Tibial nerve (tissue), 4 donors: ENCODE measurements around the gene IL31RA.
"Not testable (repeated sequence)": the region's sequence is repeated elsewhere in the genome, so short reads cannot be mapped to it uniquely, and the experiment has no call there.

Experiments
- CTCF ChIP-seq, 5 experiments: fragments of 200-600 bp in 3 of 5; fragments of 450-650 bp in 2 of 5; sonication (generic) in 3 of 5; IDR thresholded peaks; one replicate each; pipeline ENCODE4 v1.5.1; 2016 to 2019; ENCODE audit warnings: antibody characterized with exemption in 5 of 5, mild to moderate bottlenecking in 3 of 5, moderate library complexity in 2 of 5
- EP300 ChIP-seq, 2 donors: sonication (generic); formaldehyde crosslinking; IDR thresholded peaks; one replicate each; pipeline ENCODE4 v1.6.1; 2017; ENCODE audit warnings: antibody characterized with exemption in 2 of 2, mild to moderate bottlenecking in 1 of 2

DNA sequence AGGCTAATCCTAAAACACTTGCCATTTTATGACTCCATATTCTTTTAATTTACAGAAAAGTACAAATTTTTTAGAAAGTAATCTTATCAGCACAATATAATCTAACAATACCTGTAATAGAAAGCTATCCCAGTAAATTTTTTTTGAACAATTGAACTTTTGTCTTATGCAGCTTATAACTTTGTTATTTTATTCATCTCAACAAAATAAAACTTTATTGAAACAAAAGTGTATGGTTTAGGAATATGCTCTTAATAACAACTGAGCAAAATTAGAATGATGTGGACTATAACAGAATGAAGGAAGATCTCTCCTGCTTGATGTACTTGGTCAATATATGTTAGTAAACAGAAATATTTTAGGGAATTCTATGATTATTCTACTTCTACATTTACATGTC lies 86.4 kb downstream of the IL31RA start:
- TF ChIP-seq CTCF, EP300 (IDR thresholded peaks at IDR 0.05): not testable (repeated sequence)
